Heart left ventricle (tissue), 13 donors: ENCODE data around the gene UCHL5.

Experiments
- POLR2A ChIP-seq, 2 donors: fragments of 450-650 bp; IDR thresholded peaks; one replicate each; pipeline ENCODE4 v1.6.1; 2017; ENCODE audit warnings: antibody characterized with exemption in 2 of 2, mild to moderate bottlenecking in 2 of 2, moderate library complexity in 2 of 2
- TF ChIP-seq, protein P1 (sequence below), 12 donors: fragments of 200-600 bp; sonication (generic) in 4 of 12; IDR thresholded peaks; one replicate each; pipeline versions ENCODE4 v1.5.0 to v1.8.0; 2018 to 2022; ENCODE audit warnings: antibody characterized with exemption in 12 of 12, mild to moderate bottlenecking in 5 of 12
- donor health status: ischemic (EF 13 %, LVEDD 7.1; RV severe dilation, severe dysfunction).
- donor health status: DM: no; HTN: yes; CAD: no.
- donor health status: DM: no; HTN: no; CAD: no.
- donor health status: ischemic (EF 25% LVEDD 6.9; RV normal size, moderate dysfunction).
- donor health status: ischemic (EF 25% LVEDD 5.7; RV mildly dilated, moderate dysfunction).
- donor health status: ischemic (EF 35%, LVEDD 5.7; RV mildly dilated, moderate dysfunction).
- donor health status: nonischemic (EF 11% LVEDD 7.7; RV severe dilation, severe dysfunction).
- donor health status: DM: yes; HTN: yes; CAD: no.
- donor health status: PGD.
- donor health status: ischemic (EF 29% LVEDD 5.4; RV normal size, mild dysfunction).
- donor health status: nonischemic (EF 23%, LVEDD 6.1; RV moderate dilation, normal function).

DNA sequence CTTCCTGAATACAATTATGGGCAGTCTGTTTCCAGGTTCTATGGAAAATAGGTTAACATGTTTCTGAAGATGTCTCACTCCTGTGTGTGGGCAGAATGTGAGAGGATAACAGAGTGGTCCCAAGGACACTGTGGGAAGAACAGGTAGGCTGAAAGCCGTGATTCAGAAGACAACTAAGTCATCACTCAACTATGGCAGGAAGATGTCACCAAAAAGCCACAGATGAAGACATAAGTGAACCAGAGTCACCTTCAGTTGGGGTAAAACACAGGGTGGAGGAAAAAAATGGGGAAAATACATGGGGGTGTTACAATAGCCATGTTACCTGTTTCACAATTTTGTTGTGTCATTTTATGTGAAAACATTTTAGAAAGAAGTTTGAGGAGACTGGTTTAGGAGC is 75.1 kb downstream of the UCHL5 start:
- TF ChIP-seq, protein P1, sequence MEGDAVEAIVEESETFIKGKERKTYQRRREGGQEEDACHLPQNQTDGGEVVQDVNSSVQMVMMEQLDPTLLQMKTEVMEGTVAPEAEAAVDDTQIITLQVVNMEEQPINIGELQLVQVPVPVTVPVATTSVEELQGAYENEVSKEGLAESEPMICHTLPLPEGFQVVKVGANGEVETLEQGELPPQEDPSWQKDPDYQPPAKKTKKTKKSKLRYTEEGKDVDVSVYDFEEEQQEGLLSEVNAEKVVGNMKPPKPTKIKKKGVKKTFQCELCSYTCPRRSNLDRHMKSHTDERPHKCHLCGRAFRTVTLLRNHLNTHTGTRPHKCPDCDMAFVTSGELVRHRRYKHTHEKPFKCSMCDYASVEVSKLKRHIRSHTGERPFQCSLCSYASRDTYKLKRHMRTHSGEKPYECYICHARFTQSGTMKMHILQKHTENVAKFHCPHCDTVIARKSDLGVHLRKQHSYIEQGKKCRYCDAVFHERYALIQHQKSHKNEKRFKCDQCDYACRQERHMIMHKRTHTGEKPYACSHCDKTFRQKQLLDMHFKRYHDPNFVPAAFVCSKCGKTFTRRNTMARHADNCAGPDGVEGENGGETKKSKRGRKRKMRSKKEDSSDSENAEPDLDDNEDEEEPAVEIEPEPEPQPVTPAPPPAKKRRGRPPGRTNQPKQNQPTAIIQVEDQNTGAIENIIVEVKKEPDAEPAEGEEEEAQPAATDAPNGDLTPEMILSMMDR (IDR thresholded peaks at IDR 0.05): no peak
- TF ChIP-seq POLR2A (IDR thresholded peaks at IDR 0.05): no peak
